Kidney (tissue), 14 donors: Measurements from ENCODE around the gene GALNT1. TPM values are rescaled to one million over a fixed set of nuclear protein-coding genes. Genes with fewer than 3 reads are reported as not detected.

Experiments used
- DNase-seq, 5 donors: peaks; one replicate each; pipeline ENCODE4 v3.0.0-alpha.2; 2013 to 2020
- FAIRE-seq: peaks from 2 replicates; lab custom pipeline; 2012; peaks lifted over from hg19 to GRCh38; lab: Jason Lieb, UNC
- H3K27ac ChIP-seq, 2 donors: one replicate each; pipeline ENCODE4 v1.7.0; 2013; ENCODE audit warnings: low read depth in 2 of 2, low read length in 2 of 2, inconsistent platforms in 1 of 2
- H3K27me3 ChIP-seq: one replicate; pipeline ENCODE4 v1.7.1; 2013; ENCODE audit warnings: low read length, inconsistent platforms; ENCODE audit not compliant: control insufficient read depth, insufficient read depth
- H3K36me3 ChIP-seq, 3 donors: one replicate each; pipeline versions ENCODE4 v1.7.0 to v1.7.1; 2013; ENCODE audit warnings: low read length in 3 of 3, control low read depth in 1 of 3, inconsistent platforms in 1 of 3; ENCODE audit not compliant: insufficient read depth in 3 of 3, control insufficient read depth in 2 of 3
- H3K4me1 ChIP-seq, 3 donors: one replicate each; pipeline versions ENCODE4 v1.7.0 to v1.7.1; 2013; ENCODE audit warnings: low read length in 3 of 3, inconsistent platforms in 1 of 3, low read depth in 1 of 3; ENCODE audit not compliant: control insufficient read depth in 2 of 3, insufficient read depth in 2 of 3
- H3K4me3 ChIP-seq, 3 donors: one replicate each; pipeline versions ENCODE4 v1.7.0 to v1.8.1; 2013; ENCODE audit warnings: low read length in 3 of 3, control low read depth in 1 of 3, inconsistent platforms in 1 of 3
- H3K9ac ChIP-seq, 3 donors: one replicate each; pipeline versions ENCODE4 v1.7.0 to v1.7.1; 2013; ENCODE audit warnings: low read length in 3 of 3, control low read depth in 1 of 3, inconsistent platforms in 1 of 3
- H3K9me3 ChIP-seq, 3 donors: one replicate each; pipeline versions ENCODE4 v1.7.0 to v1.7.1; 2013; ENCODE audit warnings: low read length in 3 of 3, control low read depth in 1 of 3, inconsistent platforms in 1 of 3; ENCODE audit not compliant: control insufficient read depth in 2 of 3, insufficient read depth in 1 of 3
- intact Hi-C: fragments of 100-400 bp; cut with DNase I; formaldehyde crosslinking; loops from one replicate; pipeline ENCODE4 v1.11.1; 2022
- polyA plus RNA-seq: library from polyadenylated mRNA; stranded (reverse); fragments of 350-450 nt; fragmentation: Illumina TruSeq; extraction: RNeasy Lipid Tissue Mini Kit (QIAGEN cat#74804); gene quantifications from one replicate; pipeline ENCODE4 v1.2.3, GENCODE V29; 2014; ENCODE audit warnings: low read depth, low replicate concordance; ENCODE audit not compliant: insufficient read depth
- total RNA-seq: library from RNA; stranded (reverse); fragmentation: NEBNext Ultra II Directional; extraction: Animal tissue kit (Norgen Biotek cat#: 25700); gene quantifications from one replicate; pipeline ENCODE4 v1.2.1, GENCODE V29; 2021
- TF ChIP-seq, protein P1 (sequence below): IDR thresholded peaks from 3 replicates; pipeline ENCODE4 v1.5.1; 2012; ENCODE audit warnings: mild to moderate bottlenecking, moderate library complexity, borderline replicate concordance; ENCODE audit not compliant: insufficient read depth; ENCODE audit errors: extremely low read depth
- donor health status: control.
- donor health status: control.
- donor health status: control.
- donor health status: control.
- donor health status: control.
- donor health status: DM: yes; HTN: yes; CAD: no.
- donor health status: Normal renal cell carcinoma (clear cell type).

Gene GALNT1
- total and polyA plus RNA-seq, 2 donors from 2014 or later = 11.8 to 59.3 TPM

DNA sequence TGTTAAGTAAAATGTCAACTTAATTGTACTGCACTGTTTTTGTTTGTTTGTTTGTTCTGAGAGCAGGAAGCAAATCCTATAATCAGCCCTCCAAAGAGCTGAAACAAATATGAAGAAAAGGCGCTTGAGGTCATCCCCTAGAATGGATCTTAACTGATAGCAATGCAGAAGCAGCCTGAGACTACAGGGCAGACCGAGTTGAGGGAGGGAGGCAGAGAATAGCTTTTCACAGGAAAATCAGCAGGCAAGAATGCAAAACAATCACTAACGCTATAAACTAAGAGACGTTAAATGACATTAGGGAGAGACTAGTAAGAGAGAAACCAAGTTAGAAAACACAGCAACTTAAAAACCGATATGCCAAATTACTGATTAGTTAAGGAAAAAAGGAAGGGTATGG is 37.2 kb downstream of the GALNT1 start:
- Histone ChIP-seq H3K4me1 (peaks cover 0 to 4% (median 0%) of the 10 kb centered on the region in 3 donors), H3K27me3 (no peaks in the 10 kb centered on the region), H3K9ac (no peak overlapping the region), H3K9me3 (no peaks in the 10 kb centered on the region), H3K36me3 (no peaks in the 10 kb centered on the region), H3K4me3 (no peak overlapping the region), H3K27ac (no peak overlapping the region)
- FAIRE-seq (no peak), DNase-seq (no peak)
- intact Hi-C loops = no loop called here
- TF ChIP-seq, protein P1, sequence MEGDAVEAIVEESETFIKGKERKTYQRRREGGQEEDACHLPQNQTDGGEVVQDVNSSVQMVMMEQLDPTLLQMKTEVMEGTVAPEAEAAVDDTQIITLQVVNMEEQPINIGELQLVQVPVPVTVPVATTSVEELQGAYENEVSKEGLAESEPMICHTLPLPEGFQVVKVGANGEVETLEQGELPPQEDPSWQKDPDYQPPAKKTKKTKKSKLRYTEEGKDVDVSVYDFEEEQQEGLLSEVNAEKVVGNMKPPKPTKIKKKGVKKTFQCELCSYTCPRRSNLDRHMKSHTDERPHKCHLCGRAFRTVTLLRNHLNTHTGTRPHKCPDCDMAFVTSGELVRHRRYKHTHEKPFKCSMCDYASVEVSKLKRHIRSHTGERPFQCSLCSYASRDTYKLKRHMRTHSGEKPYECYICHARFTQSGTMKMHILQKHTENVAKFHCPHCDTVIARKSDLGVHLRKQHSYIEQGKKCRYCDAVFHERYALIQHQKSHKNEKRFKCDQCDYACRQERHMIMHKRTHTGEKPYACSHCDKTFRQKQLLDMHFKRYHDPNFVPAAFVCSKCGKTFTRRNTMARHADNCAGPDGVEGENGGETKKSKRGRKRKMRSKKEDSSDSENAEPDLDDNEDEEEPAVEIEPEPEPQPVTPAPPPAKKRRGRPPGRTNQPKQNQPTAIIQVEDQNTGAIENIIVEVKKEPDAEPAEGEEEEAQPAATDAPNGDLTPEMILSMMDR = no peak

DNA sequence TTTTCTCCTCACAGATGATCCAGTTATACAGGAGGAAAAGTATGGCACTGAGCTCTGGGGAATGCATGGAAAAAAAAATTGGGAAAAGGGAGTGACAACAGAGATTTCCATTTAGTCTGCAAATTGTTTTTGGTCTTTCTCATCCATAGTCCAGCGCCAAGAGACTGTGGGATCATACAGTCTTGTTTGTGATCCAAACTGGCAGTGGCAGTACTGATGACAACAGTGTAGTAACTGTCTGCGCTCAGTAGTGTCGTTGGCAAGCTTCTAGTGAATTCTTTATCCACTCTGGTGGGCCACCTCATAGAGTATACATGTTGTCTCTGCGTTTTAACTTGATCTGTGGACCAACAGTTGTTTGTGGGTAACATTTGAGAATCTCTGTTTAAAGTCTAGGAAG is 37.9 kb downstream of the GALNT1 start:
- TF ChIP-seq, protein P1 = no peak
- intact Hi-C loops = no loop called here
- H3K9ac ChIP-seq = no peak overlapping the region
- DNase-seq (no peak), FAIRE-seq (no peak)
- no peak overlapping the region for H3K27ac ChIP-seq
- H3K9me3 ChIP-seq = no peaks in the 10 kb centered on the region
- H3K36me3 ChIP-seq = no peaks in the 10 kb centered on the region
- no peak overlapping the region for H3K4me3 ChIP-seq
- peaks cover 0 to 4% (median 0%) of the 10 kb centered on the region in 3 donors for H3K4me1 ChIP-seq
- H3K27me3 ChIP-seq = no peaks in the 10 kb centered on the region

DNA sequence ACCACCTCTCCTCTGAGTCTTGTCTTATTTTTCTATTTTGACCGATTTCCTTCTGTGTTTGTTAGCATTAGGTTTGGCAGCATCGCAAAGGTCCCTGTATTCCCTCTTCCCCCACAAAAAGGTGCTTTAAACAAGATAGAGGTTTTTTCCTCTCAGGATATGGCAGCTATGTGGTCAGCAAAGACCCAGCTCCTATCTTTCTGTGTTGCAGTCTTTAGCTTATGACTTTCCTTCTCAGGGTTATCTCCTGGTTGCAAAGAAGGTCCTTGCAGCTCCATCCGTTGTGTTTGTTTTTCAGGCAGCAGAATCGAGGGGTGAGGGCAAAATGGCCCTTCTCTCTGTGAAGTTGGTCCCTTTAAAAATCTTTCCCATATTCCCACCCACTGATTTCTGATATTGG is 38.4 kb downstream of the GALNT1 start:
- H3K27ac ChIP-seq = no peak overlapping the region
- intact Hi-C loops = no loop called here
- no peak for DNase-seq
- H3K36me3 ChIP-seq = no peaks in the 10 kb centered on the region
- H3K9ac ChIP-seq = no peak overlapping the region
- FAIRE-seq = no peak
- no peak overlapping the region for H3K4me3 ChIP-seq
- TF ChIP-seq, protein P1 = no peak
- no peaks in the 10 kb centered on the region for H3K9me3 ChIP-seq
- H3K4me1 ChIP-seq = peaks cover 0 to 4% (median 0%) of the 10 kb centered on the region in 3 donors
- H3K27me3 ChIP-seq = no peaks in the 10 kb centered on the region

DNA sequence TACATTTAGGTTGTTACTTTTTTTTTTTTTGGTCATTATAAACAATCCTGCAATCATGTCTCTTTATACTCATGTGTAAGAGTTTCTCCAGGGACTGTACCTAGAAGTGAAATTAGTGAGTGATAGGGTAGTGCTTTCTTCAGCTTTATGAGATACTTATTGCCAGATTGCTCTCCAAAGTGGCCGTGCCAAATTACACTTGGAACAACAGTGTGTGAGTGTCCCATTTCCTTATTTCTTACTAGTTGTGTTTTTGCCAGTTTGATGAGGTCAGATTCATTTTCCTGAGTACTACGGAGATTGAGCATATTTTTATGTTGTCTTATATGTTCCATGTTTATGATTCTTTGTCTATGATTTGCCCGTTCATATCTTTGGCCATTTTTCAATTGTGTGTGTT is 39.2 kb downstream of the GALNT1 start:
- TF ChIP-seq, protein P1 = no peak
- no peaks in the 10 kb centered on the region for H3K36me3 ChIP-seq
- H3K4me1 ChIP-seq = peaks cover 0 to 4% (median 0%) of the 10 kb centered on the region in 3 donors
- H3K27ac ChIP-seq = no peak overlapping the region
- H3K27me3 ChIP-seq = no peaks in the 10 kb centered on the region
- intact Hi-C loops = no loop called here
- H3K9ac ChIP-seq = no peak overlapping the region
- H3K4me3 ChIP-seq = no peak overlapping the region
- FAIRE-seq = no peak
- no peak for DNase-seq
- no peaks in the 10 kb centered on the region for H3K9me3 ChIP-seq
